ENCODE results near the gene NAA35.

Gene NAA35

GRCh38 chr9:86005253-86005775 lies 64.4 kb downstream of the NAA35 start:
- H3K4me3 ChIP-seq (ENCODE audit: low read length), result no peak overlapping the region
- DNase-seq (ENCODE audit: low read depth, low spot score), result no peak

GRCh38 chr9:86009133-86009532 lies 68.2 kb downstream of the NAA35 start:
- no peak for DNase-seq (ENCODE audit: low read depth, low spot score)
- no peak overlapping the region for H3K4me3 ChIP-seq (ENCODE audit: low read length)

GRCh38 chr9:86020731-86021130 lies 79.8 kb downstream of the NAA35 start:
- no peak overlapping the region for H3K4me3 ChIP-seq (ENCODE audit: low read length)
- DNase-seq (ENCODE audit: low read depth, low spot score), result no peak

GRCh38 chr9:86021166-86021565 lies 80.2 kb downstream of the NAA35 start:
- no peak for DNase-seq (ENCODE audit: low read depth, low spot score)
- H3K4me3 ChIP-seq (ENCODE audit: low read length), result no peak overlapping the region

GRCh38 chr9:86022687-86023266 lies 81.8 kb downstream of the NAA35 start:
- H3K4me3 ChIP-seq (ENCODE audit: low read length), result no peak overlapping the region
- DNase-seq (ENCODE audit: low read depth, low spot score), result peak; percentile 90

- no peak overlapping the region for H3K4me3 ChIP-seq (ENCODE audit: low read length)
- no peak for DNase-seq (ENCODE audit: low read depth, low spot score)
Measured at GRCh38 chr9:86027767-86028166, 86.8 kb downstream of the NAA35 start.

GRCh38 chr9:86034863-86035734 lies 94.2 kb downstream of the NAA35 start:
- H3K4me3 ChIP-seq (ENCODE audit: low read length), result no peak overlapping the region
- DNase-seq (ENCODE audit: low read depth, low spot score), result peak; percentile 42

- H3K4me3 ChIP-seq (ENCODE audit: low read length), result no peak overlapping the region
- no peak for DNase-seq (ENCODE audit: low read depth, low spot score)
Measured at GRCh38 chr9:86035827-86036440, 95.0 kb downstream of the NAA35 start.

GRCh38 chr9:86036555-86036954 lies 95.6 kb downstream of the NAA35 start:
- no peak overlapping the region for H3K4me3 ChIP-seq (ENCODE audit: low read length)
- DNase-seq (ENCODE audit: low read depth, low spot score), result no peak

GRCh38 chr9:86039991-86040860 lies 99.3 kb downstream of the NAA35 start:
- no peak for DNase-seq (ENCODE audit: low read depth, low spot score)
- no peak overlapping the region for H3K4me3 ChIP-seq (ENCODE audit: low read length)

GRCh38 chr9:86040861-86041155 lies 99.9 kb downstream of the NAA35 start:
- DNase-seq (ENCODE audit: low read depth, low spot score), result no peak

GRCh38 chr9:86041311-86041741 lies 100.4 kb downstream of the NAA35 start:
- no peak overlapping the region for H3K4me3 ChIP-seq (ENCODE audit: low read length)
- DNase-seq (ENCODE audit: low read depth, low spot score), result no peak

More at GRCh38 chr9:86040861-86041155, 99.9 kb downstream of the NAA35 start:
- H3K4me3 ChIP-seq (ENCODE audit: low read length), result no peak overlapping the region

- no peak for DNase-seq (ENCODE audit: low read depth, low spot score)
- no peak overlapping the region for H3K4me3 ChIP-seq (ENCODE audit: low read length)
Measured at GRCh38 chr9:86042199-86042978, 101.4 kb downstream of the NAA35 start.

- DNase-seq (ENCODE audit: low read depth, low spot score), result no peak
- H3K4me3 ChIP-seq (ENCODE audit: low read length), result no peak overlapping the region
Measured at GRCh38 chr9:86043586-86043985, 102.6 kb downstream of the NAA35 start.

GRCh38 chr9:86043999-86044398 lies 103.1 kb downstream of the NAA35 start:
- H3K4me3 ChIP-seq (ENCODE audit: low read length), result no peak overlapping the region
- no peak for DNase-seq (ENCODE audit: low read depth, low spot score)

- H3K4me3 ChIP-seq (ENCODE audit: low read length), result no peak overlapping the region
- no peak for DNase-seq (ENCODE audit: low read depth, low spot score)
Measured at GRCh38 chr9:86045654-86046053, 104.7 kb downstream of the NAA35 start.

- DNase-seq (ENCODE audit: low read depth, low spot score), result no peak
- H3K4me3 ChIP-seq (ENCODE audit: low read length), result no peak overlapping the region
Measured at GRCh38 chr9:86046071-86046636, 105.2 kb downstream of the NAA35 start.

GRCh38 chr9:86046930-86047341 lies 106.0 kb downstream of the NAA35 start:
- no peak for DNase-seq (ENCODE audit: low read depth, low spot score)

More at GRCh38 chr9:86046930-86047341, 106.0 kb downstream of the NAA35 start:
- no peak overlapping the region for H3K4me3 ChIP-seq (ENCODE audit: low read length)

Measured in Jurkat, Clone E6-1 (cell line).